Bronchial epithelial cell (primary cell): ENCODE measurements around the gene POU2F3. TPM values are rescaled to one million over a fixed set of nuclear protein-coding genes. Genes with fewer than 3 reads are reported as not detected.
A peak's percentile ranks its signal among the peaks of the same experiment; 100 is the strongest.

Source experiments
- DNase-seq: peaks from one replicate; pipeline ENCODE4 v3.0.0-alpha.2; 2010; ENCODE audit warnings: low read depth
- FAIRE-seq: peaks from 2 replicates; lab custom pipeline; 2011; peaks lifted over from hg19 to GRCh38; lab: Jason Lieb, UNC
- H3K27me3 ChIP-seq: 2 replicates; pipeline ENCODE4 v1.5.1; 2011; ENCODE audit warnings: low read length; ENCODE audit not compliant: control insufficient read depth, insufficient read depth
- H3K36me3 ChIP-seq: 2 replicates; pipeline ENCODE4 v1.5.1; 2011; ENCODE audit warnings: low read length; ENCODE audit not compliant: control insufficient read depth, insufficient read depth
- H3K4me3 ChIP-seq: 2 replicates; pipeline ENCODE4 v1.5.1; 2011; ENCODE audit warnings: mild to moderate bottlenecking, low read depth, low read length, control low read depth
- CTCF ChIP-seq: IDR thresholded peaks from 2 replicates; pipeline ENCODE4 v1.5.1; 2011; ENCODE audit warnings: mild to moderate bottlenecking, moderate library complexity, low read length, control low read depth, inconsistent platforms; ENCODE audit not compliant: insufficient read depth, severe bottlenecking
- total RNA-seq: library from RNA; depleted of rRNA; stranded (reverse); fragments of >200 nt; gene quantifications from 2 replicates; pipeline ENCODE4 v1.2.1, GENCODE V29; 2014

POU2F3 gene
- total RNA-seq, 1 donor from 2014 or later, result not detected

GRCh38 chr11:120335908-120336640 is 96.1 kb downstream of the POU2F3 start, which contains the start of gene ARHGEF12:
Gene ARHGEF12, plus strand, starts transcription at chr11:120336413. Its CDS starts 831 bp downstream, at chr11:120337244.
- Histone ChIP-seq H3K36me3 (no peaks in the 10 kb centered on the region), H3K4me3 (peak within 1 kb of the TSS; percentile 85), H3K27me3 (no peaks in the 10 kb centered on the region)
- FAIRE-seq (no peak), DNase-seq (peak; percentile 81)
- peak; percentile 51 for TF ChIP-seq CTCF

GRCh38 chr11:120336641-120337354 is 96.9 kb downstream of the POU2F3 start:
- Histone ChIP-seq H3K36me3 (no peaks in the 10 kb centered on the region), H3K4me3 (peak overlapping the region; percentile 85), H3K27me3 (no peaks in the 10 kb centered on the region)
- no peak for DNase-seq
- FAIRE-seq, result no peak
- TF ChIP-seq CTCF, result no peak

GRCh38 chr11:120337355-120338106 is 97.6 kb downstream of the POU2F3 start:
- FAIRE-seq (no peak), DNase-seq (no peak)
- H3K36me3 ChIP-seq, result no peaks in the 10 kb centered on the region
- no peaks in the 10 kb centered on the region for H3K27me3 ChIP-seq
- peak overlapping the region; percentile 85 for H3K4me3 ChIP-seq
- no peak for TF ChIP-seq CTCF

GRCh38 chr11:120338107-120338933 is 98.4 kb downstream of the POU2F3 start:
- H3K36me3 ChIP-seq, result no peaks in the 10 kb centered on the region
- H3K27me3 ChIP-seq, result no peaks in the 10 kb centered on the region
- peak; percentile 54 for DNase-seq
- no peak for FAIRE-seq
- no peak for TF ChIP-seq CTCF
- H3K4me3 ChIP-seq, result peak overlapping the region; percentile 85

GRCh38 chr11:120339394-120339890 is 99.5 kb downstream of the POU2F3 start:
- DNase-seq (peak; percentile 63), FAIRE-seq (no peak)
- Histone ChIP-seq H3K27me3 (no peaks in the 10 kb centered on the region), H3K4me3 (peak overlapping the region; percentile 20), H3K36me3 (no peaks in the 10 kb centered on the region)
- no peak for TF ChIP-seq CTCF
